Measurements from ENCODE around the gene MED27.
A peak's percentile ranks its signal among the peaks of the same experiment; 100 is the strongest.
"Not testable (repeated sequence)": the region's sequence is repeated elsewhere in the genome, so short reads cannot be mapped to it uniquely, and the experiment has no call there.

MED27 gene

DNA sequence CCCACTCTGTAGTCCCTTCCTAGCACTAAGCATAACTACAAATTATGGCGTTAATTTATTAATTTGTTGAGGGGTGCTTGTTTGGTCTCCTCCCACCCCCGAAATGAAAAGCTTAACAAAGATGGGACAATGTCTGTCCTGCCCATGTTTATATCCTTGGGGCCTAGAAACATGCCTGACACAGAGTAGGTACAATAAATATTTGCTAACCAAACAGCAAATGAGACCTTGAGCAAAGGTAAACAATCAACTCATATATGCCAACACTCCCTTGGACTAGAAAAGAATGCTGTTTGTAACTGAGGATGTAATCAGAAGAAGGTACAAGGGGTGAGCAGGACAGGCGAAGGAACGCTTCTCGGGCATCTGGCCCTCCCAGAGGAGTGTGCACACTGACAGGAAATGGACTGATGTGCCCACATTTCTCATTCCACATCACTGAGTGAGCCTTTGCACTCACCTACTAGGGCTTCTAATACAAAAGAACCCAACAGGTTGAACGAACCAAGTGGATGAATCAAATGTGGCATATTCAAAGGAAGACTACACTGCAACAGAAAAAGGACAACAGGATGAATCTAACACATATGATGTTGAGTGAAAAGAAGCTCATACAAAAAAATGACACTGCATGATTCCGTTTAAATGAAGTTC, 66.8 kb downstream of the MED27 start:
- DNase-seq: no peak

DNA sequence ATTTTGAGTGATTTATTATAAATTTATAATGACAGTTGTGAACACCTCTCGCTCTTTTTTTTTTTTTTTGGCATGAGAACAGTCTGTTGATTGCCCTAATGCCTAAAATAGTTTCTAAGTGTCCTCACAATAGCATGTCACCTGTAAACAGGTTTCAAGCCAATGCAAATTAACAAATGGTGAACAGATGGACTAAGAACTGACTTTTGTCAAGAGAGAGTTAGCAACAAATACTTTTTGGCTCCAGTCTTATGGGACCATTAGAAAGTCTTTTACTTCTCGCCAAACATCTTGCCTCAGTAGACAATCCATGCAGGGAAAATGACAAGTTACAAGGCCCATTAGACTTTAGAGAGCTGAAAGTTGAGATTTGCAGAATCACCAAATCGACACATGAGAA, 67.8 kb downstream of the MED27 start:
- DNase-seq: no peak

- DNase-seq: no peak
Measured at GRCh38 chr9:132011309-132011708, 68.4 kb downstream of the MED27 start.

GRCh38 chr9:132010201-132010600, 69.5 kb downstream of the MED27 start:
- not testable (repeated sequence) for DNase-seq

GRCh38 chr9:132008855-132009812, 70.5 kb downstream of the MED27 start:
- DNase-seq: no peak

DNA sequence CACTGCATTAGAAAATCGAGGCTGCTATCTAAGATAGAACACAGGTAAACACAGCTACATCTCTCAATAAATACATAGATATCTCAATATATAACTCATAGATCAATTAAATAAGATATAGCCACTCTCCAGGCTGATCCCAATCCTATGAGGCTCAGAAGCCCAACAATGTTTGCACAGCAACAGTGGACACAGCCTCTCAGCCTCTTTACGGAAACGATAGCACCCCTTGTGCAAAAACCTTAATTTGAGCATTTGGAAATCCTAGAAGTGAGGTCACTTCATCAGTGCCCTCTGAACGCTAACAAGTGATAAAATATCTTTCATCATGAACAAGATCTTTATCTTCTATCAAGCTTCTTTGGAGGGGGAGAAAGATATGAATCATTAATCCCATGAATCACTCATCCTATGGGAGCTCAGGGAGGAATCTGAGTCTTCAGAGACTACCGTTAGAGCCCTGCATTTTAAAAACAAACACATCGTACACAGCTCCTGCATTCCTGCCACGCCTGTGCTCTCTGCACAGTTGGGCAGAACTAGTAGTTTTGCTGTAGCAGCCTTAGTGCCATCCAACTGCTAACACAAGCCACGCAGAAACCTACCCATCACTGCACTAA, 71.4 kb downstream of the MED27 start:
- DNase-seq: no peak

GRCh38 chr9:132007371-132008025, 72.2 kb downstream of the MED27 start:
- DNase-seq: no peak

DNA sequence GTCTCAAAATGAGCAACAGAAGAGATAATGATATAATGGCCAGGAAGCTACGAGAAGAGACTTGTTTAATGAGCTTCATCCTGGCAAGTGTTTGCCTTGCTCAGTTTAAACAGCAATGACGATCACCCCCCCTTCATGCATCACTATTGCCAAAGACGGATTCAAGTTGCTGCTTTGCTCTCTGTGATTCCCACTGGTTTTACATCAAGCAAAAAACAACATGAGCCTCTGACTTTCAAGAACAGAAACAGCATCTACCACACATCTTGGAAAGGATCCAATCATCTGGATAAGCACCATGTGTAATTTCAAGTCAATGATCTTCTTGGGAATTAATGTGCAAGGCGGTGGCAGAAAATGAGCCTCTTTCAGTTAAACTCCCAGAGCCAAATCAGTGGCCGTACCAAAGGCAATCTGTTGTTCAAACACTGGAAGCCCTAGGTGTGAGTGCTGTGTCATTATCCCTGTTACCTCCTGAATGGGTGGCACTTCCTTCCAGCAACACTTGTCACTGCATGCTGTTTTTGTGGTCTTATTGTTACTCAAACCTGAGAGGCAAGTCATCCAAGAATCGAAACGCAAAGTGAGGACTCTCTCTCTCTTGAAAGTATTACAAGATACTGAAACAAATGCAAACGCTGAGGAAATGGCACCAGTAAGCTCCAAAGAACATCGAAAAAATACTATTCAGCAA, 72.8 kb downstream of the MED27 start:
- DNase-seq: peak; percentile 92

DNA sequence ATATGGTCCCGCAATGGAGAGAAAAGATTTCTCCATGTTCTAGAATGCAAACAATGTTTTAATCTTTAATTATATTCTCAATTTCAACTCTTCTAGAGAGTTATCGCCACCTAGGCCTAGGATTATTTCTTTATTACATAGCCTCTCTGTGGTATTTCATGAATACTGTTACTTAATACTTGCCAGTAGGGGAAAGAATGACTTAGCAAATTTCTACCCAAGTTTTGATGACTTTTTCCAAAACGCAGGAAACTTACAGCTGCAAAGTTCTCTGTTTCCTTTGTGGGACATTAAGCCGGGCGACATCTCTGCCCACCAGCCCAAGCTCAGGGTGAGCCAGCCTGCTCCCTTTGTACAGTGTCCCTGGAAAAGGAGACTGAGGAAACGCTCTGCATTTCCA, 73.8 kb downstream of the MED27 start:
- DNase-seq: no peak

DNA sequence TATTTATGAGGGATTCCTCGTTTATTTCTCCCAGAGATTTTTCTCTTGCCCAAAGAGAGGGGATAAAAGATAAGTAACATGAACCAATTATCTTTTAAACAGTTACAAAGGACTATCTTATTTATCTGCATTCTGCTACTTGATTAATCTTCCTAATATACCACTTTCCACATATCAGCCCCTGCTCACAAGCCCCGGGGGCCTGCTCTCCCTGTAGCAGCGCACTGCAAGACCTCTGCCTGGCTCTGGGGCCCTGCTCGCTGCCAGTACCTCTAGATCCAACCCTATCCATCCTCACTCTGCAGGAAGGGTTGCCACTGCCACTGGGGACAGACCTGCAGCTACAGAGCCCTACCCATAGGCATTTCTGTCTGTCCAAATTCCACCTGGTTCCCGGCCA, 75.3 kb downstream of the MED27 start:
- no peak for DNase-seq

GRCh38 chr9:132003896-132004295, 75.8 kb downstream of the MED27 start:
- no peak for DNase-seq

DNA sequence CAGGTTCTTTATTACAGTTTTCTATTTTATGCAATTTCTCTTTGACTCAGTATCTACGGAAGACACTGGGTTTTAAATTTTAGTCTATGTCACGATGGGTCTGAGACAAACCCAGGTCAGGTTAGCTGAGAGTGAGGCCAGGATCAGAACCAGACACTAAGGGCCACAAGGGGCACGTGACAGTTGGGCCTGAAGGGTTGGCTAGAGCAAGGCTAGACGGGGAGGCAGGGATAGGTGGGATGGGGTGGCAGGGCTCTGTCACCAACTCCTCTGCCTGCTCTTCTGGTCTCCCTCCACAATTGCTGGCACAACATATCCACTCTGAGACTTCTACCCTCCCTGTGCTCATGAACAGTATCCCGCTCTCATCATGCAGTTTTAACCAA, 76.4 kb downstream of the MED27 start:
- DNase-seq: peak; percentile 15

GRCh38 chr9:132002643-132003318, 76.9 kb downstream of the MED27 start:
- DNase-seq: peak; percentile 37

DNA sequence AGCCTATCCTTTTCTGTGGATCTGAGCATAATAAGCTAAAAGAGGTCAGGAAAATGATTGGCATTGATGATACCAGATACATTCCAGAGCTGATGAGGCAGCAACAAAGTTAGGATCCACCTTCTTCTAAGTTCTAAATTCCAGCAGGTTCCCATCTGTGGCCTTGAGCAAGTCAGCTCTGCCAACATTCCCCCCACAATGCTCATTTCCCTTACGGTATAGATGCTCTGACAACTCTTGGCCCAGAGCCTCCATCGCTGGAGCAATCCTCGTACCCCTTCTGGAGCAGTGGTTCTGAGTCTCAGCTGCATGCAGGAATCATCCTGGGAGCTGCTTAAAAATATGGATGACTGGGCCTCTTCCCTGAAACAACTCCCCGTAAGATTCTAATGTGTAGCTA, 78.1 kb downstream of the MED27 start:
- no peak for DNase-seq

DNA sequence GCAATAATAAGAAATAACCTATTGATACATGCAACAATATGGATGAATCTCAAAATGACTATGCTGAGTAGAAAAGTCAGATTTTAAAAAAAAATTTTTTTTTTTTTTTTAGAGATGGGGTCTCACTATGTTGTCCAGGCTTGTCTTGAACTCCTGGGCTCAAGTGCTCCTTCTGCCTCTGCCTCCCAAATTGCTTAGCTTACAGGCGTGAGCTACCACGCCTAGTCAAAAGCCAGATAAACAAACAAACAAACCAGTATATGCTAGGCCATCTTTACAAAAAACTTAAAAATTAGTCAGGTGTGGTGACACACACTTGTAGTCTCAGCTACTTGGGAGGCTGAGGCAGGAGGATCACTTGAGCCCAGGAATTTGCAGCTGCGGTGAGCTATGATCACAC, 79.0 kb downstream of the MED27 start:
- no peak for DNase-seq

DNA sequence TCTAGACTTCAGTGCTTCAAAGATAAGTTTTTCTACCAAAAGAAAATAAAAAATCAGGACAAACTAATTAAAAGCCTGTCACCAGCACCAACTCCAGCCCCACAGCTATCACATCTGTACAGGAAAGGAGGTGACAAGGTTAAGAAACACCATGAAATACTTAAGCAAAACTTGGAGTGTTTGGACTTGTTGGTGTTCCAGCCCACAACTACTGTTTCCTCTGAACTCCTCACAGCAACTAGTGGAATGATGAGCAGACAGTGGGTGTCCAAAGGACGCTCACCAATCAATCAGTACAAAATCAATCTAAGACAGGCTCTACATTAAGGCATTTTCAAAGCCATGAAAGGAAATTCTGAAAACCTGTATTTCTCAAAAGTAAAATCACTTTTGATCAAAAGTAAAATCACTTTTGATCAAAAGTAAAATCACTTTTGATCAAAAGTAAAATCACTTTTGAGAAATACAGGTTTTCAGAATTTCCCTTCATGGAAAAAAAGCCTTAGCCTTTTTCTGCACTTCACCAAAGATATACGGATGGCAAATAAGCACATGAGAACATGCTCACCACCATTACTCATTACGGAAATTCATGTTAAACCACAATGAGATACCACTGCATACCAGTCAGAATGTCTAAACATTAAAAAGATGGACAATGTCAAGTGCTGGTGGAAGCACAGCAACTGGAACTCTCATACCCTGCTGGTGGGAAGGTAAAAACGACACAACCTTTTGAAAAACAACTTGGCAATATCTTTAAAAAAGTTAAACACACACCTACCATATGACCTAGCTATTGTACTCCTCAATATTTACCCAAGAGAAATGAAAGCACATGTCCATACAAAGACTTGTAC, 79.7 kb downstream of the MED27 start:
- peak; percentile 78 for DNase-seq

GRCh38 chr9:131997779-131998178, 81.9 kb downstream of the MED27 start:
- no peak for DNase-seq

- no peak for DNase-seq
Measured at GRCh38 chr9:131997076-131997475, 82.6 kb downstream of the MED27 start.

DNA sequence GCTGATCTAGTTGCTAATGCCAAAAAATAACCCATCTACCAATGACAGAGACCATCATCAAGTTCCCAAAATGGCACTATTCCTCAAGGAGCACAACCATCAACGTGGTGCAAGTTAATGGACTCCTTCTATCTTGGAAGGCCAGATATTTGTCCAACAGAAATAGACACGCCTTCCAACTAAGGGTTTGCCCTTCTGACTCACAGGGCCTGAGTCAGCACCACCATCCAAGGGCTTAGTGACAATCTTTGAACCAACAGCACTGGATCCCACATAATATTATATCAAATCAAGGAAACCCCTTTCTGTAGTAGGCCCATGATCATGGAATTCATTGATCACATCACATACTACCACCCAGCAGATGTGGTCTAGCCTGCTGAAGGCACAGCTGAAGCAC, 84.3 kb downstream of the MED27 start:
- DNase-seq: no peak

DNA sequence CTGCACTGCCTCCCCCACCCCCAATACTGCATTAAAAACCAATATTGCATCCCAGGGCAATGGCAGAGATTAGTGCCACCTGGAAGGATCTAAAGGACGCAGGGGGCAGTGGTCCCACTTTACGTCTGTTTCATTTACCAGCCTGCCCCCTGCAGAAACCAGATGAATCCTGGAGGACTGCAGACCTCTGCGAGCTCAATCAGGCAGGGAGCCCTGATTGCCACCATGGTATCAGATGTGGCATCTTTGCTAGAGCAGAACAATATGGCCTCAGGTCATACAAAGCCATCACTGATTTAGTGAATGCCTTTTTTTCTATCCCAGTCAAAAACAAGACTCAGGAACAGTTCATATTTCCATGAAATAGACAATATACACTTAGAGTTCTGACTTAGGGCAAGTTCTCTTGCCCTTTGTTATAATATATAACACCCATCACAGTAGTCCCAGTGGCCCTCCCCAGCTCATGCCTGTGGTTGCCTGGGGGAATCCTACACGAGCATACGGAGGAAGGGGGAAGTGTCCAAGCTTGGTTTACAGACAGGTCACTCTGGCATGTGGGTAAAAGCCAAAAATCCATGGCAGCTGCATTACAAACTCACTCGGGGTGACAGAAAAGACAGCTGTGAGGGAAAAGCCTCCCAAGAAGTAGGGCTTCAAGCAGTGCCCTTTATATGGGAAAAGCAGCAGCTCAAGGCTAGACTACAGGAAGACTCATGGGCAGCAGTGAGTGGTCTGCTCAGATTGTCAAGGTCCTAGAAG, 85.1 kb downstream of the MED27 start:
- no peak for DNase-seq
